ENCODE results near the gene CCR5.
"Not testable (repeated sequence)": the region's sequence is repeated elsewhere in the genome, so short reads cannot be mapped to it uniquely, and the experiment has no call there.

CCR5 gene

GRCh38 chr3:46386205-46386604 is 15.5 kb downstream of the CCR5 start:
- DNase-seq (ENCODE audit: low read depth) = no peak

GRCh38 chr3:46388847-46389246 is 18.1 kb downstream of the CCR5 start:
- DNase-seq (ENCODE audit: low read depth) = not testable (repeated sequence)

GRCh38 chr3:46389306-46389705 is 18.6 kb downstream of the CCR5 start:
- DNase-seq (ENCODE audit: low read depth) = no peak

GRCh38 chr3:46391526-46391925 is 20.8 kb downstream of the CCR5 start:
- DNase-seq (ENCODE audit: low read depth) = not testable (repeated sequence)

GRCh38 chr3:46393011-46393410 is 22.3 kb downstream of the CCR5 start:
- DNase-seq (ENCODE audit: low read depth) = no peak

GRCh38 chr3:46393554-46394434 is 23.0 kb downstream of the CCR5 start:
- DNase-seq (ENCODE audit: low read depth) = no peak

- DNase-seq (ENCODE audit: low read depth) = no peak
These were observed 24.5 kb downstream of the CCR5 start for GRCh38 chr3:46395210-46395661.

GRCh38 chr3:46395766-46396530 is 25.2 kb downstream of the CCR5 start:
- no peak for DNase-seq (ENCODE audit: low read depth)

- no peak for DNase-seq (ENCODE audit: low read depth)
These were observed 26.4 kb downstream of the CCR5 start for GRCh38 chr3:46397111-46397510.

- DNase-seq (ENCODE audit: low read depth) = no peak
These were observed 27.6 kb downstream of the CCR5 start for GRCh38 chr3:46398186-46398955.

GRCh38 chr3:46399098-46399497 is 28.4 kb downstream of the CCR5 start:
- DNase-seq (ENCODE audit: low read depth) = no peak

GRCh38 chr3:46399557-46399956 is 28.8 kb downstream of the CCR5 start:
- DNase-seq (ENCODE audit: low read depth) = no peak

GRCh38 chr3:46400000-46400734 is 29.4 kb downstream of the CCR5 start:
- DNase-seq (ENCODE audit: low read depth) = no peak

GRCh38 chr3:46400846-46401245 is 30.1 kb downstream of the CCR5 start:
- no peak for DNase-seq (ENCODE audit: low read depth)

- DNase-seq (ENCODE audit: low read depth) = no peak
These were observed 30.8 kb downstream of the CCR5 start for GRCh38 chr3:46401579-46401978.

GRCh38 chr3:46402902-46403301 is 32.2 kb downstream of the CCR5 start:
- not testable (repeated sequence) for DNase-seq (ENCODE audit: low read depth)

- no peak for DNase-seq (ENCODE audit: low read depth)
These were observed 34.7 kb downstream of the CCR5 start for GRCh38 chr3:46405301-46406019.

- DNase-seq (ENCODE audit: low read depth) = no peak
These were observed 35.7 kb downstream of the CCR5 start for GRCh38 chr3:46406443-46406787.

GRCh38 chr3:46406788-46407611 is 36.3 kb downstream of the CCR5 start, which contains the start of the genes CCR5AS and CCRL2:
Gene CCR5AS, minus strand, starts transcription at chr3:46407066.
Gene CCRL2, plus strand, starts transcription at chr3:46407259. Its CDS starts 821 bp downstream, at chr3:46408080.
- DNase-seq (ENCODE audit: low read depth) = no peak

- no peak for DNase-seq (ENCODE audit: low read depth)
These were observed 37.2 kb downstream of the CCR5 start for GRCh38 chr3:46407970-46408369.

All from fibroblast of the conjunctiva (primary cell).